ENCODE data around the gene OR2A1. TPM values are rescaled to one million over a fixed set of nuclear protein-coding genes. Genes with fewer than 3 reads are reported as not detected.
"Not testable (repeated sequence)": the region's sequence is repeated elsewhere in the genome, so short reads cannot be mapped to it uniquely, and the experiment has no call there.

Gene OR2A1, protein sequence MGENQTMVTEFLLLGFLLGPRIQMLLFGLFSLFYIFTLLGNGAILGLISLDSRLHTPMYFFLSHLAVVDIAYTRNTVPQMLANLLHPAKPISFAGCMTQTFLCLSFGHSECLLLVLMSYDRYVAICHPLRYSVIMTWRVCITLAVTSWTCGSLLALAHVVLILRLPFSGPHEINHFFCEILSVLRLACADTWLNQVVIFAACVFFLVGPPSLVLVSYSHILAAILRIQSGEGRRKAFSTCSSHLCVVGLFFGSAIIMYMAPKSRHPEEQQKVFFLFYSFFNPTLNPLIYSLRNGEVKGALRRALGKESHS
- polyA plus RNA-seq (2013, experiment 1 of 2): 0.04 TPM
- 0.06 TPM for polyA plus RNA-seq (2013, experiment 2 of 2)

DNA sequence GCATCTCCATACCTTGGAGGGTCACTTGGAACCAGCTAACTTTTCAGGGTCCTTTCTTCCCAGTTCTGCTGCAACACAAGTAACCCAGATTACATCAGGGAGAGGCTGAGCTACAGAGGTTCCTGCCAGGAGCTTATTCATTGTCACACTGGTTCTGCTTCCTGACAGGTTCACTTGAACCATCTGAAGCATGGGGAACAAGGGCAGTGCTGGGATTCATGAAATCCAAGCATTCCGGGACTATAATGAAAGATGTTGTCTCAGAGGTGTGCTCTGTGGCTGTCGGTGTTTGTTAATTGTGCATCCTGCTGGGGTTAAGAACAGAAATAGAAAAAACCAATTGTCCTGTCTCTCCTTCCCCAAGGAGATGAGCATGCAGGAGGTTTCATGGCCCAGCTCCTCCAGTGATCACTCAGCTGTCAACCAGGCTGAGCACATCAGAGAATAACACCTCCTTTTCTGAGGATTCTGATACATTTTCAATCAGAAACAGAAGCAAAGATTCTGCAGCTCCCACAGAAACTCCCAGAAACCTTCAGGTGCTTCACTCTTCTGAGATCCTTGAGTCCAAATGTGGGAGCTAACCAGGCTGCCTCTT is at the start of gene OR2A1:
Gene OR2A1 (plus strand): TSS at position 548 of the 598 bp plus-strand sequence. CDS start 5,706 bp downstream, outside the sequence.
- H2AFZ ChIP-seq (ENCODE audit: low read length); H3K27me3 ChIP-seq (ENCODE audit: control insufficient read depth in 3 of 3, insufficient read depth in 3 of 3, low read depth in 1 of 3, low read length in 3 of 3); H3K4me3 ChIP-seq (ENCODE audit: low read length in 2 of 2); H3K9me3 ChIP-seq (replicated peaks in 1 of 2; ENCODE audit: control insufficient read depth in 2 of 2, insufficient read depth in 1 of 2, low read depth in 1 of 2, low read length in 2 of 2); H2AK5ac ChIP-seq (ENCODE audit: low read depth, low read length); H2BK5ac ChIP-seq (ENCODE audit: low read length); H4K8ac ChIP-seq (ENCODE audit: low read depth, low read length); H3K14ac ChIP-seq (ENCODE audit: low read length); H3K36me3 ChIP-seq (replicated peaks in 1 of 2; ENCODE audit: control insufficient read depth in 2 of 2, insufficient read depth in 2 of 2, low read length in 2 of 2); H4K91ac ChIP-seq (ENCODE audit: low read depth, low read length, poor library complexity); H3K9ac ChIP-seq (ENCODE audit: low read depth, low read length, poor library complexity); H2BK12ac ChIP-seq (ENCODE audit: low read length); DNase-seq (ENCODE audit: low spot score); H2BK120ac ChIP-seq (ENCODE audit: low read depth, low read length); H3K79me1 ChIP-seq (ENCODE audit: low read depth, low read length); H3K4me2 ChIP-seq (ENCODE audit: insufficient read depth, low read length, poor library complexity, severe bottlenecking); H3K27ac ChIP-seq (replicated peaks; ENCODE audit: low read length); H3K23ac ChIP-seq (ENCODE audit: low read depth, low read length, poor library complexity); H3K4me1 ChIP-seq (ENCODE audit: control insufficient read depth in 2 of 2, insufficient read depth in 1 of 2, low read depth in 1 of 2, low read length in 2 of 2); H3K18ac ChIP-seq (ENCODE audit: low read length); H2BK15ac ChIP-seq (ENCODE audit: low read length); H3K4ac ChIP-seq (ENCODE audit: low read length): not testable (repeated sequence)
- WGBS, 2 donors (ENCODE audit: extremely low coverage in 2 of 2, insufficient read length in 2 of 2, insufficient replicate concordance in 1 of 2): no CpG with 5 or more reads among the region's 2 CpGs

DNA sequence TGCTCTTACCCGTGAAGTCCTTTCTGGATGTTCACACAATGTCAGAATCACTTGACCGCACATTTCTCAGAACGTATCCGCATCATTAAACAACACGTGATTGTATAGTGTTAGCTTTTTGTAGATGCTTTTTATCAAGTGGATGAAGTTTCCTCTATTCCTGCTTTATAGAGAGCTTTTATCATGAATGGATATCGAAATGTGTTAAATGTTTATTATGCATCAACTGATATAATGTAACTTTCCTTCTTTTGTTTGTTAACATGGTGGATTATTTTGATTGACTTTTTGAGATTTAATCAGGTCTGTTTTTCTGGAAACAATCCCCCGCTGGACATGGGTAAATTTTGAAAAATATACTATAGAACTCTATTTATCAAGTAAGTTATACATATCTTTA is 47.5 kb upstream of the OR2A1 start, which contains the start of gene OR2A7:
Gene OR2A7 (minus strand): TSS at position 101 of the 400 bp plus-strand sequence. CDS start 5,164 bp downstream, outside the sequence.
- not testable (repeated sequence) for H3K4me1 ChIP-seq (ENCODE audit: control insufficient read depth in 2 of 2, insufficient read depth in 1 of 2, low read depth in 1 of 2, low read length in 2 of 2); H3K23ac ChIP-seq (ENCODE audit: low read depth, low read length, poor library complexity); H2BK12ac ChIP-seq (ENCODE audit: low read length); H2BK5ac ChIP-seq (ENCODE audit: low read length); H3K4ac ChIP-seq (ENCODE audit: low read length); H2BK120ac ChIP-seq (ENCODE audit: low read depth, low read length); H3K14ac ChIP-seq (ENCODE audit: low read length); H2AFZ ChIP-seq (ENCODE audit: low read length); H2AK5ac ChIP-seq (ENCODE audit: low read depth, low read length); H3K4me2 ChIP-seq (ENCODE audit: insufficient read depth, low read length, poor library complexity, severe bottlenecking); H3K9me3 ChIP-seq (replicated peaks in 1 of 2; ENCODE audit: control insufficient read depth in 2 of 2, insufficient read depth in 1 of 2, low read depth in 1 of 2, low read length in 2 of 2); H3K79me1 ChIP-seq (ENCODE audit: low read depth, low read length); H3K27me3 ChIP-seq (ENCODE audit: control insufficient read depth in 3 of 3, insufficient read depth in 3 of 3, low read depth in 1 of 3, low read length in 3 of 3); H3K4me3 ChIP-seq (ENCODE audit: low read length in 2 of 2); DNase-seq (ENCODE audit: low spot score); H3K27ac ChIP-seq (replicated peaks; ENCODE audit: low read length); H3K9ac ChIP-seq (ENCODE audit: low read depth, low read length, poor library complexity); H3K18ac ChIP-seq (ENCODE audit: low read length); H4K91ac ChIP-seq (ENCODE audit: low read depth, low read length, poor library complexity); H2BK15ac ChIP-seq (ENCODE audit: low read length); H3K36me3 ChIP-seq (replicated peaks in 1 of 2; ENCODE audit: control insufficient read depth in 2 of 2, insufficient read depth in 2 of 2, low read length in 2 of 2); H4K8ac ChIP-seq (ENCODE audit: low read depth, low read length)
- WGBS, 2 donors (ENCODE audit: extremely low coverage in 2 of 2, insufficient read length in 2 of 2, insufficient replicate concordance in 1 of 2): no CpG with 5 or more reads among the region's 7 CpGs

DNA sequence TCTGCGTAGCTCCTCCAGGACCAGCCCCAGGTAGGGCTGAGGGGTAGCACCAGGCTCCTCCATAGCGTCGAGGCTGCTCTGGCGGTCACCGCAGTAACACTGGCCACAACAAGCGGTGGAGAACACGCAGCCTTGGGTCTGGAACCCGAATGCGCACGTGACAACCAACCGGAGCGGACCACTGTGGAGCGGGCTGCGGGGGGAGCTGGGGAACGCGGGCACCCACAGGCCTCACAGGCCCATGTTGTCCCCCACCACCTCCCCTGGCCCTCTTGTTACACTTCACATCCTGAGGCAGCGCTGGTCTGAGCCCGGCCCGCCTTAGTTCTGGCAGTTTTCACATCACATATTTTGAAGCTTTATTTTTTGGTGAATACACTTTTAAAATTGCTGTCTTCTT is 43.0 kb upstream of the OR2A1 start, which contains the start of gene CTAGE8:
Gene CTAGE8 (minus strand): TSS at position 101 of the 400 bp plus-strand sequence. CDS start 38 bp downstream, at position 63.
- not testable (repeated sequence) for H2BK120ac ChIP-seq (ENCODE audit: low read depth, low read length); H4K8ac ChIP-seq (ENCODE audit: low read depth, low read length); H3K9me3 ChIP-seq (replicated peaks in 1 of 2; ENCODE audit: control insufficient read depth in 2 of 2, insufficient read depth in 1 of 2, low read depth in 1 of 2, low read length in 2 of 2); H3K4me2 ChIP-seq (ENCODE audit: insufficient read depth, low read length, poor library complexity, severe bottlenecking); H3K9ac ChIP-seq (ENCODE audit: low read depth, low read length, poor library complexity); H2BK5ac ChIP-seq (ENCODE audit: low read length); H3K4ac ChIP-seq (ENCODE audit: low read length); H3K36me3 ChIP-seq (replicated peaks in 1 of 2; ENCODE audit: control insufficient read depth in 2 of 2, insufficient read depth in 2 of 2, low read length in 2 of 2); H2BK15ac ChIP-seq (ENCODE audit: low read length); H3K4me1 ChIP-seq (ENCODE audit: control insufficient read depth in 2 of 2, insufficient read depth in 1 of 2, low read depth in 1 of 2, low read length in 2 of 2); H2AK5ac ChIP-seq (ENCODE audit: low read depth, low read length); H2BK12ac ChIP-seq (ENCODE audit: low read length); H3K4me3 ChIP-seq (ENCODE audit: low read length in 2 of 2); H3K79me1 ChIP-seq (ENCODE audit: low read depth, low read length); H4K91ac ChIP-seq (ENCODE audit: low read depth, low read length, poor library complexity); H3K23ac ChIP-seq (ENCODE audit: low read depth, low read length, poor library complexity); H3K18ac ChIP-seq (ENCODE audit: low read length); H3K27ac ChIP-seq (replicated peaks; ENCODE audit: low read length); H3K27me3 ChIP-seq (ENCODE audit: control insufficient read depth in 3 of 3, insufficient read depth in 3 of 3, low read depth in 1 of 3, low read length in 3 of 3); H3K14ac ChIP-seq (ENCODE audit: low read length); DNase-seq (ENCODE audit: low spot score); H2AFZ ChIP-seq (ENCODE audit: low read length)
- no CpG with 5 or more reads among the region's 19 CpGs for WGBS, 2 donors (ENCODE audit: extremely low coverage in 2 of 2, insufficient read length in 2 of 2, insufficient replicate concordance in 1 of 2)

- not testable (repeated sequence) for H2BK15ac ChIP-seq (ENCODE audit: low read length); DNase-seq (ENCODE audit: low spot score); H4K8ac ChIP-seq (ENCODE audit: low read depth, low read length); H3K27ac ChIP-seq (replicated peaks; ENCODE audit: low read length); H3K14ac ChIP-seq (ENCODE audit: low read length); H3K27me3 ChIP-seq (ENCODE audit: control insufficient read depth in 3 of 3, insufficient read depth in 3 of 3, low read depth in 1 of 3, low read length in 3 of 3); H3K4me2 ChIP-seq (ENCODE audit: insufficient read depth, low read length, poor library complexity, severe bottlenecking); H3K9ac ChIP-seq (ENCODE audit: low read depth, low read length, poor library complexity); H3K4me1 ChIP-seq (ENCODE audit: control insufficient read depth in 2 of 2, insufficient read depth in 1 of 2, low read depth in 1 of 2, low read length in 2 of 2); H3K4me3 ChIP-seq (ENCODE audit: low read length in 2 of 2); H4K91ac ChIP-seq (ENCODE audit: low read depth, low read length, poor library complexity); H3K36me3 ChIP-seq (replicated peaks in 1 of 2; ENCODE audit: control insufficient read depth in 2 of 2, insufficient read depth in 2 of 2, low read length in 2 of 2); H3K9me3 ChIP-seq (replicated peaks in 1 of 2; ENCODE audit: control insufficient read depth in 2 of 2, insufficient read depth in 1 of 2, low read depth in 1 of 2, low read length in 2 of 2); H2AFZ ChIP-seq (ENCODE audit: low read length); H2BK5ac ChIP-seq (ENCODE audit: low read length); H3K79me1 ChIP-seq (ENCODE audit: low read depth, low read length); H3K4ac ChIP-seq (ENCODE audit: low read length); H3K18ac ChIP-seq (ENCODE audit: low read length); H2BK120ac ChIP-seq (ENCODE audit: low read depth, low read length); H2BK12ac ChIP-seq (ENCODE audit: low read length); H3K23ac ChIP-seq (ENCODE audit: low read depth, low read length, poor library complexity); H2AK5ac ChIP-seq (ENCODE audit: low read depth, low read length)
- no CpG with 5 or more reads among the region's 6 CpGs for WGBS, 2 donors (ENCODE audit: extremely low coverage in 2 of 2, insufficient read length in 2 of 2, insufficient replicate concordance in 1 of 2)
Measured at GRCh38 chr7:144275281-144275680, 36.9 kb upstream of the OR2A1 start.
